ENCODE data around the gene ANKRD6.

- TF ChIP-seq ZNF384 (IDR thresholded peaks at IDR 0.05), result no peak
- no peak for TF ChIP-seq FOXM1 (IDR thresholded peaks at IDR 0.05; ENCODE audit: borderline replicate concordance)
- TF ChIP-seq FOXA1 (IDR thresholded peaks at IDR 0.05), result no peak
- no peak for TF ChIP-seq PKNOX1 (IDR thresholded peaks at IDR 0.05)
- TF ChIP-seq SUZ12 (IDR thresholded peaks at IDR 0.05), result no peak
- no peak for TF ChIP-seq FOXK2 (IDR thresholded peaks at IDR 0.05)
- no peak for TF ChIP-seq NFRKB (IDR thresholded peaks at IDR 0.05)
- TF ChIP-seq TARDBP (IDR thresholded peaks at IDR 0.05), result no peak
- no peak for TF ChIP-seq BHLHE40 (IDR thresholded peaks at IDR 0.05; ENCODE audit: borderline replicate concordance)
- TF ChIP-seq SP1 (IDR thresholded peaks at IDR 0.05), result no peak
- TF ChIP-seq L3MBTL2 (conservative IDR thresholded peaks at IDR 0.05), result no peak
These were observed 21.3 kb downstream of the ANKRD6 start for GRCh38 chr6:89454300-89454699.
